Astrocyte (in vitro differentiated cells and primary cell): ENCODE measurements around the gene USP16. TPM values are rescaled to one million over a fixed set of nuclear protein-coding genes. Genes with fewer than 3 reads are reported as not detected.

Source experiments
- DNase-seq: peaks from one replicate; pipeline ENCODE4 v3.0.0-alpha.2; 2010; ENCODE audit warnings: low read depth
- FAIRE-seq: peaks from 2 replicates; lab custom pipeline; 2011; peaks lifted over from hg19 to GRCh38; lab: Jason Lieb, UNC
- H2AFZ ChIP-seq: 2 replicates; pipeline ENCODE4 v1.6.0; 2012; ENCODE audit warnings: low read depth, low read length, inconsistent platforms
- H3K27ac ChIP-seq: 2 replicates; pipeline ENCODE4 v1.5.1; 2011; ENCODE audit warnings: low read depth, low read length, inconsistent platforms
- H3K27me3 ChIP-seq: 2 replicates; pipeline ENCODE4 v1.6.0; 2011; ENCODE audit warnings: low read length, inconsistent platforms; ENCODE audit not compliant: insufficient read depth
- H3K36me3 ChIP-seq: 2 replicates; pipeline ENCODE4 v1.5.1; 2011; ENCODE audit warnings: low read length, inconsistent platforms; ENCODE audit not compliant: insufficient read depth
- H3K4me1 ChIP-seq: 2 replicates; pipeline ENCODE4 v1.5.1; 2011; ENCODE audit warnings: low read length, inconsistent platforms; ENCODE audit not compliant: insufficient read depth
- H3K4me2 ChIP-seq: 2 replicates; pipeline ENCODE4 v1.6.0; 2012; ENCODE audit warnings: low read length, inconsistent platforms
- H3K4me3 ChIP-seq: 2 replicates; pipeline ENCODE4 v1.5.1; 2011; ENCODE audit warnings: low read depth, mild to moderate bottlenecking, low read length, inconsistent platforms; ENCODE audit not compliant: insufficient read depth
- H3K79me2 ChIP-seq: 2 replicates; pipeline ENCODE4 v1.6.0; 2012; ENCODE audit warnings: mild to moderate bottlenecking, low read length, inconsistent platforms; ENCODE audit not compliant: insufficient read depth
- H3K9ac ChIP-seq: 2 replicates; pipeline ENCODE4 v1.6.0; 2012; ENCODE audit warnings: mild to moderate bottlenecking, low read length, inconsistent platforms
- H3K9me3 ChIP-seq: 2 replicates; pipeline ENCODE4 v1.5.1; 2012; ENCODE audit warnings: low read depth, mild to moderate bottlenecking, low read length, inconsistent platforms; ENCODE audit not compliant: insufficient read depth
- H4K20me1 ChIP-seq: 2 replicates; pipeline ENCODE4 v1.6.0; 2012; ENCODE audit warnings: low read length, inconsistent platforms; ENCODE audit not compliant: insufficient read depth
- H3K27ac Mint-ChIP-seq: one replicate; pipeline ENCODE4 v1.8.0; 2021; ENCODE audit warnings: mild to moderate bottlenecking, mixed read lengths; ENCODE audit not compliant: unreplicated experiment
- H3K27me3 Mint-ChIP-seq: one replicate; pipeline ENCODE4 v1.8.0; 2021; ENCODE audit warnings: low read depth, mixed read lengths; ENCODE audit not compliant: unreplicated experiment
- H3K36me3 Mint-ChIP-seq: one replicate; pipeline ENCODE4 v1.8.0; 2021; ENCODE audit warnings: low read depth, mixed read lengths; ENCODE audit not compliant: unreplicated experiment
- H3K4me1 Mint-ChIP-seq: one replicate; pipeline ENCODE4 v1.8.0; 2021; ENCODE audit warnings: low read depth, mixed read lengths; ENCODE audit not compliant: unreplicated experiment
- H3K4me3 Mint-ChIP-seq: one replicate; pipeline ENCODE4 v1.8.0; 2021; ENCODE audit warnings: mild to moderate bottlenecking, moderate library complexity, mixed read lengths; ENCODE audit not compliant: unreplicated experiment
- H3K9me3 Mint-ChIP-seq: one replicate; pipeline ENCODE4 v1.8.0; 2021; ENCODE audit warnings: mild to moderate bottlenecking, mixed read lengths; ENCODE audit not compliant: unreplicated experiment
- EZH2 ChIP-seq: IDR thresholded peaks from 2 replicates; pipeline ENCODE4 v1.6.1; 2012; ENCODE audit warnings: mild to moderate bottlenecking, low read length, inconsistent platforms; ENCODE audit not compliant: insufficient read depth
- total RNA-seq: library from RNA; stranded (reverse); gene quantifications from 2 replicates; pipeline ENCODE4 v1.2.1, GENCODE V29; 2021
- TF ChIP-seq, protein P1 (sequence below): IDR thresholded peaks from 2 replicates; pipeline ENCODE4 v1.5.1; 2011; ENCODE audit warnings: low read depth, mild to moderate bottlenecking, inconsistent platforms, low read length, moderate library complexity; ENCODE audit not compliant: insufficient read depth

Gene USP16
- total RNA-seq, 1 donor from 2014 or later: 30.3 TPM

DNA sequence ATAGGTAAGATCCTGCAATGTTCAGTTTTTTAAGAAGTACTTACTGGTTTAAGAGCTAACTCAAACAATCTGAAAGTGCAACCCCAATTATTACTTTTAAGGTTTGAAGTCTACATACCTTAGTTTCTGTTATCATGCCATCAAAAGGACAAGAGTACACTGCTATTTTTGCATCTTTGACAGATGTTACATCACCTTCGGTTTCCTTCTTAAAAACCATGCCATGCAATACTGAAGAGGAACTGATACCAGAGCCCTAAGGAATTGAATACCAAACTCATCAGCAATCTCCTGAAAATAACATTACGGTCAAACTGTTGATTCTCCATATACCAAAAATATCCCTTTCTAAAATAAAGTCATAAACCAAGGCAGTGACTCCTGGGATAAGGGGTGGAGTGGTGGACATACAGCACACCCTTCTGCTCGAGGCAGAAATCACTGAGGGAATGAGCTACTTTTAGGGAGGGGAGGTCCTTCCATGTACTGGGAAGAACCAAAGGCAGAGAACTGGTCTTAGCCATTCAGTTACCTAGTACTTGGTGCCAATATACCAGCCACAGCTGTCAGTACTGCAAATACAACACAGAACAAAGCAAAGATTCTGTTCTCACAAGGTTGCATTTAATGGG is 40.5 kb downstream of the USP16 start:
- Mint-ChIP-seq H3K9me3 (no peaks in the 10 kb centered on the region), H3K27me3 (no peaks in the 10 kb centered on the region), H3K36me3 (peaks cover 11% of the 10 kb centered on the region), H3K27ac (no peak overlapping the region), H3K4me3 (no peak overlapping the region), H3K4me1 (peaks cover 1% of the 10 kb centered on the region)
- Histone ChIP-seq H3K4me1 (no peaks in the 10 kb centered on the region), H3K9ac (no peak overlapping the region), H3K36me3 (peaks cover 75% of the 10 kb centered on the region), H3K79me2 (peaks cover 30% of the 10 kb centered on the region), H3K9me3 (no peaks in the 10 kb centered on the region), H3K27ac (no peak overlapping the region), H3K27me3 (no peaks in the 10 kb centered on the region), H3K4me3 (no peak overlapping the region), H3K4me2 (no peak overlapping the region), H4K20me1 (peaks cover 8% of the 10 kb centered on the region), H2AFZ (no peak overlapping the region)
- TF ChIP-seq, protein P1, sequence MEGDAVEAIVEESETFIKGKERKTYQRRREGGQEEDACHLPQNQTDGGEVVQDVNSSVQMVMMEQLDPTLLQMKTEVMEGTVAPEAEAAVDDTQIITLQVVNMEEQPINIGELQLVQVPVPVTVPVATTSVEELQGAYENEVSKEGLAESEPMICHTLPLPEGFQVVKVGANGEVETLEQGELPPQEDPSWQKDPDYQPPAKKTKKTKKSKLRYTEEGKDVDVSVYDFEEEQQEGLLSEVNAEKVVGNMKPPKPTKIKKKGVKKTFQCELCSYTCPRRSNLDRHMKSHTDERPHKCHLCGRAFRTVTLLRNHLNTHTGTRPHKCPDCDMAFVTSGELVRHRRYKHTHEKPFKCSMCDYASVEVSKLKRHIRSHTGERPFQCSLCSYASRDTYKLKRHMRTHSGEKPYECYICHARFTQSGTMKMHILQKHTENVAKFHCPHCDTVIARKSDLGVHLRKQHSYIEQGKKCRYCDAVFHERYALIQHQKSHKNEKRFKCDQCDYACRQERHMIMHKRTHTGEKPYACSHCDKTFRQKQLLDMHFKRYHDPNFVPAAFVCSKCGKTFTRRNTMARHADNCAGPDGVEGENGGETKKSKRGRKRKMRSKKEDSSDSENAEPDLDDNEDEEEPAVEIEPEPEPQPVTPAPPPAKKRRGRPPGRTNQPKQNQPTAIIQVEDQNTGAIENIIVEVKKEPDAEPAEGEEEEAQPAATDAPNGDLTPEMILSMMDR: no peak
- no peak for TF ChIP-seq EZH2
- DNase-seq (no peak), FAIRE-seq (no peak)

DNA sequence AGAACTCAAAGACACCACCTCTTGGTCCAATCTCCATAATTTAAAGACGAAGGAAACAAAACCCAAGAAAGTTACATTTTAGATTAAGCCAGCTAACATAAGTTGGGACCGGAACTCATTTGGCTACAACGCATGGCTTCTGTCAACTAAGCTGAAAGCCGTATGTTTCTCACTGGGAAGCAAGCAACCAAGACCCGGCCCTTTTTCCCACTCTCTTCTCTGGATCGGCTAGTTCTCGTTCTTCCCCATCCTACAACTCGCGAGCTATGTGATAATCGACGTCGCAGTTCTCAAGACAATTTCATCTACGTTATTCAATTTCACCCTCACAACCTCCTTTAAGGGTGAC is 48.4 kb downstream of the USP16 start:
- Mint-ChIP-seq H3K4me3 (peak overlapping the region; percentile 100), H3K9me3 (no peaks in the 10 kb centered on the region), H3K4me1 (peaks cover 10% of the 10 kb centered on the region), H3K36me3 (no peaks in the 10 kb centered on the region), H3K27ac (peak overlapping the region; percentile 99), H3K27me3 (no peaks in the 10 kb centered on the region)
- peak; percentile 34 for DNase-seq
- Histone ChIP-seq H3K9me3 (no peaks in the 10 kb centered on the region), H3K4me2 (peak overlapping the region; percentile 92), H3K27me3 (no peaks in the 10 kb centered on the region), H3K79me2 (peaks cover 57% of the 10 kb centered on the region), H2AFZ (peak overlapping the region; percentile 80), H3K9ac (peak overlapping the region; percentile 99), H3K27ac (peak overlapping the region; percentile 95), H3K36me3 (peaks cover 14% of the 10 kb centered on the region), H4K20me1 (peaks cover 33% of the 10 kb centered on the region), H3K4me1 (peaks cover 27% of the 10 kb centered on the region), H3K4me3 (peak overlapping the region; percentile 94)
- TF ChIP-seq, protein P1: no peak
- no peak for TF ChIP-seq EZH2
- FAIRE-seq: no peak

DNA sequence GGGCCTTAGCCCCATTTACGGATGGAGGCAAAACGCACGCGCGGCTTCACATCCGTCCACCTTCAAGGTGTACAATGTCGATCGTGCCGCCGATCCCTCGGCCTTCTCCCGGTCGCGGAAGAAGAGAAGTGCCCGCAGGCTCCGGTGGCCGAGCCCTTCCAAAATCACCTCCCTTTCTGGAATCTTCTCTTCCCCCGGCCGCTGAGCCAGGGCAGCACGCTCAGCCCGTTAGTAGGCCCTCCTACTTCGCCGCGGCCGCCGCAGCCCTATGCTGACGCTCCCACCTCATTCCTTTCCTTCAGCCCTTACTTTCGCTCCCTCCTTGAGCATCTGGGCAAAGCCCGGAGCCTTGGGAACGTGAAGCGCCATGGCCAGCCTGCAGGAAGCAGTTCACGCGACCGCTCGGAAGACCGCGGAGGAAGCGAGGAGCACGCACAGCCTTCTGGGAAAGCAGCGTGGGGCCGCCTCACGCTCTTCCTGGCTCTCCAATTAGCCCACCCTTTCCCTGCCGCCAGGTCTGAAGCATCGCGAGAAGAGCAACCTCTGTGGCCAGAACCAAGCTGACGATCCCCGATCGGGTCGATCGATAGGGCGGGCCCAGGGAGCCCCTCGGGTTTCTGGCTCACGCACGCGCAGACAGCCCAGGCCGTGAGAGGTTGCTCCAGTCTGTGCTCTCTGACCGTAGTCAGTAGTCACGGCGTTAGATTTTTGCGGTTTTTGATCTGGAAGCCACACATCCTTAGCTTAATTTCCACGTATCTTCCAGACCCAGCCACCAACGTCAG is 48.9 kb downstream of the USP16 start, which contains the start of gene CCT8:
Gene CCT8 (minus strand): TSS at position 427 of the 785 bp plus-strand sequence. CDS start 58 bp downstream, at position 369.
- peak within 1 kb of the TSS; percentile 99 for H3K27ac Mint-ChIP-seq
- peaks cover 27% of the 10 kb centered on the region for H3K4me1 ChIP-seq
- peak; percentile 83 for FAIRE-seq

More for the DNA sequence above, 48.9 kb downstream of the USP16 start, which contains the start of gene CCT8:
- no peaks in the 10 kb centered on the region for H3K27me3 Mint-ChIP-seq
- no peaks in the 10 kb centered on the region for H3K9me3 ChIP-seq
- peak within 1 kb of the TSS; percentile 92 for H3K4me2 ChIP-seq
- H3K79me2 ChIP-seq: peaks cover 51% of the 10 kb centered on the region
- peak within 1 kb of the TSS; percentile 80 for H2AFZ ChIP-seq
- no peaks in the 10 kb centered on the region for H3K36me3 Mint-ChIP-seq
- TF ChIP-seq EZH2: no peak
- peaks cover 33% of the 10 kb centered on the region for H4K20me1 ChIP-seq
- H3K27me3 ChIP-seq: no peaks in the 10 kb centered on the region
- H3K9me3 Mint-ChIP-seq: no peaks in the 10 kb centered on the region
- peak; percentile 99 for DNase-seq
- H3K4me1 Mint-ChIP-seq: peaks cover 10% of the 10 kb centered on the region
- H3K9ac ChIP-seq: peak within 1 kb of the TSS; percentile 99
- H3K36me3 ChIP-seq: peaks cover 14% of the 10 kb centered on the region
- H3K27ac ChIP-seq: peak within 1 kb of the TSS; percentile 95
- peak within 1 kb of the TSS; percentile 100 for H3K4me3 Mint-ChIP-seq
- peak within 1 kb of the TSS; percentile 94 for H3K4me3 ChIP-seq
